AG04449 (cell line): ENCODE measurements around the gene NPTXR.
A peak's percentile ranks its signal among the peaks of the same experiment; 100 is the strongest.

ENCODE experiments used
- CTCF ChIA-PET: fragments of 350-600 bp; formaldehyde crosslinking; extraction: SDS; loops from one replicate; lab custom pipeline; 2021; ENCODE audit warnings: antibody characterized with exemption; lab: Yijun Ruan, JAX
- POLR2A ChIA-PET: fragments of 400-600, 350-600 bp; formaldehyde crosslinking; extraction: SDS; loops from one replicate; lab custom pipeline; 2020; ENCODE audit warnings: antibody characterized with exemption, inconsistent platforms; lab: Yijun Ruan, JAX
- DNase-seq: peaks from one replicate; pipeline ENCODE4 v3.0.0-alpha.2; 2010; ENCODE audit warnings: low read depth, low spot score
- H3K4me3 ChIP-seq: 2 replicates; pipeline ENCODE4 v1.5.1; 2011; ENCODE audit warnings: low read depth, mild to moderate bottlenecking, control low read depth, low read length
- CTCF ChIP-seq: IDR thresholded peaks from one replicate; pipeline ENCODE4 v1.5.1; 2011; ENCODE audit warnings: mild to moderate bottlenecking, moderate library complexity, low read length, control low read depth, inconsistent platforms; ENCODE audit not compliant: insufficient read depth; ENCODE audit errors: missing control alignments

NPTXR gene

GRCh38 chr22:38881997-38882879, 38.4 kb upstream of the NPTXR start:
- ChIA-PET POLR2A (no interaction called here), CTCF (interaction anchor here (0.9 to 8.4 kb wide), 7 partner anchors 9 to 113 kb away, joined by 3 to 81 read pairs (median 3); partner anchors contain the start of gene CBX6)
- no peak overlapping the region for H3K4me3 ChIP-seq
- DNase-seq, result no peak
- no peak for TF ChIP-seq CTCF

- CTCF ChIA-PET, result interaction anchor here (0.7 to 8.4 kb wide), 6 partner anchors 8 to 170 kb away, joined by 3 to 81 read pairs (median 4); partner anchors contain the start of gene CBX6
- H3K4me3 ChIP-seq, result no peak overlapping the region; the same call in 1 of the 2 replicates
- DNase-seq, result peak; percentile 68
These were observed 37.6 kb upstream of the NPTXR start for GRCh38 chr22:38881464-38881871.

GRCh38 chr22:38879961-38880360, 36.1 kb upstream of the NPTXR start:
- no peak for DNase-seq
- no peak for TF ChIP-seq CTCF
- no peak overlapping the region for H3K4me3 ChIP-seq
- POLR2A ChIA-PET, result no interaction called here
- CTCF ChIA-PET, result interaction anchor here (1.3 to 8.4 kb wide), 3 partner anchors 9 to 111 kb away, joined by 3 to 81 read pairs (median 6); partner anchors contain the start of gene CBX6

More at GRCh38 chr22:38881464-38881871, 37.6 kb upstream of the NPTXR start:
- POLR2A ChIA-PET, result no interaction called here
- TF ChIP-seq CTCF, result no peak

- ChIA-PET CTCF (interaction anchor here (1.3 to 8.4 kb wide), 4 partner anchors 9 to 124 kb away, joined by 3 to 81 read pairs (median 5); partner anchors contain the start of gene CBX6), POLR2A (no interaction called here)
These were observed 35.4 kb upstream of the NPTXR start for GRCh38 chr22:38879108-38879729.

GRCh38 chr22:38878001-38878400, 34.2 kb upstream of the NPTXR start:
- no peak for DNase-seq
- TF ChIP-seq CTCF, result no peak
- CTCF ChIA-PET, result interaction anchor here (1.0 to 8.4 kb wide), 6 partner anchors 7 to 125 kb away, joined by 3 to 81 read pairs (median 4); partner anchors contain the start of gene CBX6
- POLR2A ChIA-PET, result no interaction called here
- H3K4me3 ChIP-seq, result no peak overlapping the region

More at GRCh38 chr22:38879108-38879729, 35.4 kb upstream of the NPTXR start:
- DNase-seq, result no peak
- H3K4me3 ChIP-seq, result no peak overlapping the region
- no peak for TF ChIP-seq CTCF
